ENCODE measurements around the gene NAT8L.
A peak's percentile ranks its signal among the peaks of the same experiment; 100 is the strongest.

Gene NAT8L

GRCh38 chr4:2046031-2046961 lies 12.8 kb upstream of the NAT8L start:
- DNase-seq, result no peak

DNA sequence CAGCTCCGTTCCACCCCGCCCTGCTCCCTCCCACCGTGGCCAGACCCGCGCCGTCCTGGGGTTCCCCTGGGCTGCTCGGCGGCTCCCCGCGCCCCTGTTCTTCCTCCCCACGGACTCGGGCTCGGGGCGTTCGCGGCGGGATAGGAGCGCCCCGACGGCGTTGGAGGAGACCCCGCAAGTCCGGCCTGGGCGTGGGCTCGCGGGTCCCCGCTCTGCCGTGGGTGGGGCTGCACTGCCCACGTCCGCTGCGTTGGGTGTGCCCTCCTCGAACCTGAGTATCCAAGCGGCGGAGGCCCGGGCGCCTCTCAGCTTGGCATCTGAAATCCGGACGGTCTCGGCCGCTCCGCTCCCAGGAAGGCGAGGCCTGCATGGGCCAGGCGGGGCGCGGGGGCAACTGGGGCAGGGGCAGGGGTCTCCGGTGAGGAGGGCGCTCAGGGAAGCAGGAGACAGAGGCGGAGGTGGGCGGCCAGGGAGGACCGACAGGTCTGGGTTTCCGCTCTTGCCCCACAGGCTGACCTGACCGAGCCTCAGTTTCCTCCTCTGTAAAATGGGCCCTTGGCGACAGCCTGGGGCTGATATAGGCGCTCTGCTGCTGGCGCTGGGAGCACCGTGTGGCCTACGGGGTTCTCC lies 12.0 kb upstream of the NAT8L start:
- no peak for DNase-seq

DNA sequence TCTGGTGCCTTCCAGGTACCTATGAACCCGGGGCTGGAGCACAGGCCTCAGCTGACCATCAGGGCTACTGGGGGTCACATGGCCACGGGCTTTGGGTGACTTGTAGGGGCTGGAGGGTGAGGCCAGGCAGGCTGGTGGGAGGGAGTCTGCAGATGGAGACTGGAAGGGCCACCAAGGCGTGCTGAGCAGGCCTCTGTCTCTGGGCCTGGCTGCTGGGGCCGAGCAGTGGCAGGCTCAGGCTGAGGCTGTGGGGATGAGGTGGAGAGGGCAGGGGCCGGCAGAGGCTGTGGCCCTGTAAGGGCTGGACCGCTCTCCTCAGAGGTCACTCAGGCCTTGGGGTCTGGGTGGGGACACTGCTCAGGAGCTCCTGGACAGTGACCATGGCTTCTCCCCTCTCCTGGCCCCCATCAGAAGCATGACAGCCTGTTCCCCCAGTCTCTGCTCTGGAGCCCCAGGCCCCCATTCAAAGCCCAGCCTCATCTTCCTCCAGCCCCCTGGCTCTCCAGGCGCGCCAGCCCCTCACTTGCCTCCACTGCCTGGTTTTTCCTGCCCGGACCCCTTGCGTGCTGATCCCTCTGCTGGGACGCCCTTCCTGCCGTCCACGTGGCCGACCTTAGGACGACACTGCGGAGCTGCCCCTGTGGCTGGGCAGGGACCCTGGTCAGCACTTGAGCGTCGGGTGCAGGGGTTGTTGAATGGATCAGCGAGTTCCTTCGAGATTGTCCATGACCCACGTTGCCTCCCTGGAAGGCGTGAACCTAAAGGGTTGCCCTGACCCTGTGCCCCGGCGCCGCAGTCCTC lies 11.1 kb upstream of the NAT8L start:
- DNase-seq, result peak; percentile 2

DNA sequence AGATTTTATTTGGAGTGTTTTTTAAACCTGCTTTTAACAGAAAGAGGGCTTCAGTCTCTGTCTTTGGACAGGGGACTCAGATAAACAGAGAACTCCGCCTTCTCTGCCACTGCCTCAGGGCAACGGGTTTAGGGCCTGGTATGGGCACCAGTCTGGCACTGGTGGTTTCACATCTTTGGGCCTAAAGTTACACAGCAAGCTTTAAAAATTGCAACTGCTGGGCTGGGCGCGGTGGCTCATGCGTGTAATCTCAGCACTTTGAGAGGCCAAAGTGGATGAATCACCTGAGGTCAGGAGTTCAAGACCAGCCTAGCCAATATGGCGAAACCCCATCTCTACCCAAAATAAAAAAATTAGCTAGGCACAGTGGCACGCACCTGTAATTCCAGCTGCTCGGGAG lies 10.3 kb upstream of the NAT8L start:
- DNase-seq, result no peak

- peak; percentile 3 for DNase-seq
Observed at GRCh38 chr4:2049381-2049780, 9.7 kb upstream of the NAT8L start.

DNA sequence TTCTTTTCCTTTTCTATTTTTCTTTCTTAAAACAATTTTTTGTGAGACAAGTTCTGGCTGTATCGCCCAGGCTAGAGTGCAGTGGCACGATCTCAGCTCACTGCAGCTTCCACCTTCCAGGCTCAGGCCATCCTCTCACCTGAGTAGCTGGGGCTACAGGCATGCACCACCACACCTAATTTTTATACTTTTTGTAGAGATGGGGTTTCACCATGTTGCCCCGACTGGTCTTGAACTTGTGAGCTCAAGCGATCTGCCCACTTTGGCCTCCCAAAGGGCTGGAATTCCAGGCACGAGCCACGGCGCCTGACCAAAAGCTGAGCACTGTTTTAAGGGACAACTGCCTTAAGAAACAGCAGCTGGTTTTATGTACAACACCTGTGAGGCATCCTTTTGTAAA lies 9.3 kb upstream of the NAT8L start:
- peak; percentile 4 for DNase-seq

DNA sequence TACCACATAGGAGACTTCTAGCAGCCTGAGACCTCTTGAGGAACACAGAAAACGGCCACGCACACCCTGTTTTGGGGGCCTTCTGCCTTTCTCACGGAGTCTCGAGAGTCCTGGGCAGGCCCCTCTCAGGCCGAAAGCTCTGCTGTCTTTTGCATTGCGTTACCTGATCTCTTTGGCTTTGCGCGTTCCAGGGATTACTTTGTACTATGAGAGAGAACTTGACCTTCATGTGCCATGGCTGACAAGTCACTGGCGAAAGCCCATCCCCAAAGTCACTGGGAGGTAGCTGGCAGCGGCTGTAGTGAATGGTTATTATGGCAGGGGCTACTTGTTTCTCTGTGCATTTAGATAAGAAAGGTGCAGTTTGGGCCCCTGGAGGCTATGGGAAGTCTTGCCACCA lies 8.0 kb upstream of the NAT8L start:
- DNase-seq, result peak; percentile 8

- DNase-seq, result no peak
Observed at GRCh38 chr4:2054217-2054616, 4.9 kb upstream of the NAT8L start.

DNA sequence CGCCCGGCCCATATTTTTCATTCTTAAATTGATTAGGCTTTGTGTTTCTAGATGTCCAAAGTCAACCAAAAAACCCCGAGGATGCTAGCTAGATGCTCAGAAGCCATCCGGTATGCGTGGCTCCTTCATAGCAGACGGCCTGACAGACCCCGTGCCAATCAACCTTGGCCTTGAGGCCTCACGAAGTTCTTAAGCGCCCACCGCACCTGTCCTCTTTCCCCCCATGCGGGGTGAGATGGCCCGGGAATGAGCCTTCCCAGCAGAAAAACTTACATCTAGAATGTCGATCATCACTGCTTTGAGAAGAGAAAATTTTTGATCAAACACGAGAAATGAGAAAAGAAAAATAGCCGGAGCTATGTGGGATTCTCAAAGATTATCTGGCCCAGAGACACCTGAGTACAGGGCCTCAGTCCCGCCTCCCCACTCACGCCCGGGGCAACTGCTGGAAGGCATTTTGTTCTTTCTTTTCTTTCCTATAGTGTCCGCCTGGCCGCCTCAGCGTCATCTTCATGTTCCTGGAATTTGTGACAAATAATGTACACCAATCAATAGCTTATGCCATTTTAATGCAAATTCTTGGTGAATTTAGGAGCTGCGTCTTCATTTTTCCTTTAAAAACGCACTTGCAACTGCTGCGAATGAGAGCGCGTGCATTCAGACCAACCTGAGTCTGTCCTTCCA lies 1.6 kb upstream of the NAT8L start:
- DNase-seq, result no peak

DNA sequence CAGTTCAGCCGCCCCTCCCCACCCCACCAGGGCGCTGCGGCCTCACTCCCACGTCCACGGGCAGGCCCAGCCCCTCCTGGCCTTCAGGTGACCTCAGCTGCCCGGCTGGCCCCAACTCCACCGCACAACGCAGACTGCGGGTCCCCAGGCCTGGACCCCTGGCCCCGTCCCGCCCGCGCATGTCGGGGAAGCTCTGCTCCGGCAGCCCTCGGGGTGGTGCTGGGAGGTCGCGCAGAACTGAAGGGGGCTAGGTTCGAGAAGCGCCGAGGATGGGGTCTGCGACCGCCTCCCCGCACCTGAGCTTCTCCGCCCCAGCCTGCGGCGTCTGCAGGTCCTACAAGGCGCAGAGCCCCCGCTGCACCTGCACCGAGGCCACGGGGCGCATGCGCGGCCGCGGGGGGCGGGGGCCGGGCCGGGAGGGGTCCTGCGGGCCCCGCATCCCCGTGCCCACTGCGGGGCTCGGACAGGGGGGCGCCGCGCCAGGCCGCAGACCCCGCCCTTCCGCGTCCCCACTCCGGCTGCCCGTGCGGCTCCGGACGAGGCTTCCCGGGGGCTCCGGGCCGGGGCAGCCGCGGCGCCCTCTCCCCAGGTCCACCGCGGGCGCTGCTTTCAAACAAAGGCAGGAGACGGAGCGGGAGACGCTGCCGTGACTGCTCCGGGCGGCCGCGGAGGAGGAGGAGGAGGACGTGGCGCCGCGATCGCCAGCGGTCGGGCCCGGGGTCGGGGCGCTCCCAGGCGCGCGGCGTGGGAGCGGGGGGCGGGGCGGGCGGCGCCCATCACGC lies 672 bp upstream of the NAT8L start:
- DNase-seq, result peak; percentile 40

DNA sequence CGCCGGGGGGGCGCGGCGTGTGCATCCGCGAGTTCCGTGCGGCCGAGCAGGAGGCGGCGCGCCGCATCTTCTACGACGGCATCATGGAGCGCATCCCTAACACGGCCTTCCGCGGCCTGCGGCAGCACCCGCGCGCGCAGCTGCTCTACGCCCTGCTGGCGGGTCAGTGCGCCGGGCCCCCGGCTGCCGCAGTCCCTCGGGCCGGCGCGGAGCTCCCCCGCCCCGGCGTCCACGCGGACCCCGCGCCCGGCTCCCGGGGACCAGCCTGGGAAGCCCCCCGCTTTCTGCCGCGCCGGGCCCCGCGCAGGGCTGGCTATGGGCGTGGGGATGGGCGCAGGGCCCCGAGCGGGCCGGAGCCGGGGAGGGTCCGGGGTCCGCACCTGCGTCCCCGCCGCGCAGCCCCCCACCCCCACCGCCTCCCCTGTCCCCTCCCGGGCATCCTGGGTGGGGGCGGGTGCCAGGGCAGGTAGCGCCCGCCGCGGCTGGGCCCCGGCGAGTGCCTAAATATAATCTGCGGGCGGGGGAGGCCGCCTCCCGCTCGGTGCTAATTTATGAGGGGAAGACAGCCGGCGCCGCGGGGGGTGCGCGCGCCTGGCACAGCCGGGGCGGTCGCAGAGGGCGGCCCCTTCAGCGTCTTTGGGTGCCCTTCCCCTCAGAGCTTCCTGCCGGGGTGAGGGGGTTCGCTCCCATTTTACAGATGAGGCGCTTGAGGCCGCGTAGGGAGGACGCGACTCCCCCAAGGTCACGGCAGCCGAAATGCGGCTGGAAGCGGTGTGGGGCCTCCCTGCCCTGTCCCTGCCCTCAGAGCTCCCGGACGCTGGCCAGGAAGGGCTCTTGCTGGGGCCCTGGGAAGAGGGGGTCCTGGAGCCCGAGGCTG lies 837 bp downstream of the NAT8L start:
- no peak for DNase-seq

- DNase-seq, result no peak
Observed at GRCh38 chr4:2060611-2061185, 1.6 kb downstream of the NAT8L start.

GRCh38 chr4:2061186-2062131 lies 2.3 kb downstream of the NAT8L start:
- DNase-seq, result no peak

GRCh38 chr4:2062168-2062807 lies 3.2 kb downstream of the NAT8L start:
- no peak for DNase-seq

DNA sequence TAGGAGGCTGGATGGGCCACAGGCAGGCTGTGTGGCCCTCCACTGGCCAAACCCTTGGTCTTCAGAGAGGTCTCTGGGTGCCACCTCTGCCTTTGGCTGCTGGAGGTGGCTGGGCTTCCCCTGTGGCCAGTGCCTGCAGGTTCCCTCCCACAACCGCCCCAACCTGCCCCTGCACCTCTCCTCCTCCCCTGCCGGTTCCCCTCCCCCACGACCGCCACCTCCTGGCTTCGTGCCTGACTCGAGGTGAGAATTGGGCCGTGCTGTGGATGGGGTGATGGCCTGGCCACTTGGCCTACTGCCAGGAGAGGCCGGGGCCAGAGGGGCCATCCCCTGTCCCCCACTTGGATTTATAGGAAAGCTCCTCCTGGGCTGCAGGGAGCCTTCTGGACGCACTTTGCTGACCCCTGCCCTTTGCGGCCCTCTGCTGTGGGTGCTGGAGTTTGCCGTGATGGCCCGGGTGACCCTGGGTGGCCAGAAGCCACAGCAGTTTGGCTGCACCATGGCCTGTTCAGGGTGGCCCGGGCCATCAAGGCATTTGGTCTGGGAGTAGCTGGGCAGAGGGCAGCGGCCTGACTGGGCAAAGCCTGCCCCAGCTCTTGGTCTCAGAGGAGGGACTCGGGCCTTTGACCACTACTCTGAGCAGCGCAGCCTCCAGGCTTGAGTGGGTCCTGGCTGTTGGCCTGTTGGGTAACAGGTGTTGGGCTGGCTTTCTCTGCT lies 3.8 kb downstream of the NAT8L start:
- no peak for DNase-seq

- no peak for DNase-seq
Observed at GRCh38 chr4:2063557-2064275, 4.6 kb downstream of the NAT8L start.

DNA sequence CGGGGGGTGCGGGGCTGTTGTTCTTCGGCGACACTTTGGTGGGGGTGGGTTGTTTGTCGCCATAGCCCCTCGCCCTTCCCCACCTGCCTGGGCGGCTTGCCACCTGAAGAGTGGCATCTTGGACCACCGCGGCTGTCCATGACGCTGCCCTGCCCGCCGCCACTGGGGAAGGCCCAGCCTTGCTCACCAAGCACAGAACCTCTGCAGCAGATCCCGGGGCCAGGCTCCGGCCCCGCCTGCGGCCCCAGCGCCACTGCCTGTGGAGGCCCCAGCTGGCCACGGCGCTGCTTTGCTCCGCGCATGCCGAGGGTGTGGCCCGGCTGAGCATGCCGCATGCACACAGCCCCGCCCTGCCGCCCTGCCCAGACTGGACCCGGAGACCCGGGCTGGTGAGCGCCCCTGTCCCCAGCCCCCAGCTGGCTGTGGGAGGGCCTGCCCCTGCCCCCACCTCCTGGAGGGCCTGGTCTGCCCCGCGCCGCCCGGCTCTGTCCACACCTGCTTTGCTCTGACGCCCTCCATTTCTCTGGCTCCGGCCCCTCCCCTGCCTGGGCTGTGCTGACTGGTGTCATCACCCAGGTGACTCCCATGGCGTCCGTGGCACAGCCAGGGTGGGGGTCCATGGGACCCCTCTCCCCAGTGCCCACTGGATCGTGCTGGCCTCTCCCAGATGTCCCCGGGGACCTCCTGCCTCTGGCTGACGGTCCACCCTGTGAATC lies 5.3 kb downstream of the NAT8L start:
- DNase-seq, result no peak

Data from activated T-cell treated with anti-CD3 and anti-CD28 coated beads, Interleukin-2, amount 50 U/mL, for 1 hour (primary cell).